NT2/D1 (cell line): ENCODE results near the gene ADAMTSL1.

Experiments
- DNase-seq: peaks from one replicate; pipeline ENCODE4 v3.0.0-alpha.2; 2011; ENCODE audit warnings: low read depth, low spot score
- H3K27me3 ChIP-seq: 2 replicates; pipeline ENCODE4 v1.6.0; 2011; ENCODE audit warnings: mild to moderate bottlenecking; ENCODE audit not compliant: insufficient read length, insufficient read depth
- H3K36me3 ChIP-seq: 2 replicates; pipeline ENCODE4 v1.6.1; 2011; ENCODE audit warnings: mild to moderate bottlenecking, low read length, mixed read lengths; ENCODE audit not compliant: insufficient read depth, insufficient read length
- H3K4me1 ChIP-seq: 2 replicates; pipeline ENCODE4 v1.5.1; 2011; ENCODE audit not compliant: insufficient read depth, insufficient read length
- H3K4me3 ChIP-seq: 2 replicates; pipeline ENCODE4 v1.5.1; 2011; ENCODE audit warnings: low read depth; ENCODE audit not compliant: insufficient read length
- H3K9ac ChIP-seq: 2 replicates; pipeline ENCODE4 v1.6.0; 2011; ENCODE audit warnings: low read depth; ENCODE audit not compliant: insufficient read length
- H3K9me3 ChIP-seq: 2 replicates; pipeline ENCODE4 v1.5.1; 2011; ENCODE audit warnings: mild to moderate bottlenecking, low read length; ENCODE audit not compliant: insufficient read depth
- SUZ12 ChIP-seq: IDR thresholded peaks from 2 replicates; pipeline ENCODE4 v1.6.1; 2011; ENCODE audit not compliant: insufficient read length, insufficient read depth; ENCODE audit errors: extremely low read depth
- YY1 ChIP-seq: IDR thresholded peaks from 2 replicates; pipeline ENCODE4 v1.6.1; 2011; ENCODE audit not compliant: insufficient read length, insufficient read depth
- ZNF274 ChIP-seq: IDR thresholded peaks from 2 replicates; pipeline ENCODE4 v1.6.1; 2011; ENCODE audit warnings: mild to moderate bottlenecking, low read depth, low read length

The ADAMTSL1 gene

GRCh38 chr9:18456624-18457237 is 17.2 kb upstream of the ADAMTSL1 start:
- Histone ChIP-seq H3K9me3 (no peaks in the 10 kb centered on the region), H3K9ac (no peak overlapping the region), H3K27me3 (no peaks in the 10 kb centered on the region), H3K4me1 (no peaks in the 10 kb centered on the region), H3K36me3 (no peaks in the 10 kb centered on the region), H3K4me3 (no peak overlapping the region)
- no peak for DNase-seq
- TF ChIP-seq YY1 (no peak), ZNF274 (no peak), SUZ12 (no peak)

- no peak for DNase-seq
- no peaks in the 10 kb centered on the region for H3K36me3 ChIP-seq
- TF ChIP-seq SUZ12 (no peak), YY1 (no peak)
- no peaks in the 10 kb centered on the region for H3K27me3 ChIP-seq
- H3K9me3 ChIP-seq: no peaks in the 10 kb centered on the region
- H3K4me3 ChIP-seq: no peak overlapping the region
- H3K4me1 ChIP-seq: no peaks in the 10 kb centered on the region
- H3K9ac ChIP-seq: no peak overlapping the region
These were observed 16.4 kb upstream of the ADAMTSL1 start for GRCh38 chr9:18457510-18457909.

GRCh38 chr9:18459962-18460584 is 13.9 kb upstream of the ADAMTSL1 start:
- no peaks in the 10 kb centered on the region for H3K27me3 ChIP-seq
- no peak for TF ChIP-seq YY1
- TF ChIP-seq ZNF274: no peak
- no peak for TF ChIP-seq SUZ12
- no peaks in the 10 kb centered on the region for H3K36me3 ChIP-seq
- no peaks in the 10 kb centered on the region for H3K9me3 ChIP-seq
- DNase-seq: no peak
- no peak overlapping the region for H3K4me3 ChIP-seq
- H3K9ac ChIP-seq: no peak overlapping the region
- H3K4me1 ChIP-seq: no peaks in the 10 kb centered on the region

- Histone ChIP-seq H3K4me1 (no peaks in the 10 kb centered on the region), H3K4me3 (no peak overlapping the region), H3K9me3 (no peaks in the 10 kb centered on the region), H3K36me3 (no peaks in the 10 kb centered on the region), H3K9ac (no peak overlapping the region), H3K27me3 (no peaks in the 10 kb centered on the region)
- no peak for DNase-seq
- no peak for TF ChIP-seq YY1
- TF ChIP-seq ZNF274: no peak
- TF ChIP-seq SUZ12: no peak
These were observed 12.5 kb upstream of the ADAMTSL1 start for GRCh38 chr9:18461496-18461895.

- Histone ChIP-seq H3K9ac (no peak overlapping the region), H3K27me3 (no peaks in the 10 kb centered on the region), H3K36me3 (no peaks in the 10 kb centered on the region), H3K4me3 (no peak overlapping the region), H3K9me3 (peaks cover 2% of the 10 kb centered on the region), H3K4me1 (no peaks in the 10 kb centered on the region)
- DNase-seq: no peak
- TF ChIP-seq SUZ12 (no peak), ZNF274 (no peak), YY1 (no peak)
These were observed 10.0 kb upstream of the ADAMTSL1 start for GRCh38 chr9:18463991-18464390.

GRCh38 chr9:18466101-18466500 is 7.9 kb upstream of the ADAMTSL1 start:
- DNase-seq: no peak
- no peak overlapping the region for H3K9ac ChIP-seq
- no peaks in the 10 kb centered on the region for H3K36me3 ChIP-seq
- H3K4me3 ChIP-seq: no peak overlapping the region
- peaks cover 20% of the 10 kb centered on the region for H3K9me3 ChIP-seq
- H3K27me3 ChIP-seq: no peaks in the 10 kb centered on the region
- TF ChIP-seq SUZ12 (no peak), YY1 (no peak), ZNF274 (no peak)
- H3K4me1 ChIP-seq: no peaks in the 10 kb centered on the region

- Histone ChIP-seq H3K36me3 (no peaks in the 10 kb centered on the region), H3K9me3 (peaks cover 20% of the 10 kb centered on the region), H3K27me3 (no peaks in the 10 kb centered on the region), H3K4me1 (no peaks in the 10 kb centered on the region), H3K4me3 (no peak overlapping the region), H3K9ac (no peak overlapping the region)
- no peak for DNase-seq
- TF ChIP-seq YY1 (no peak), ZNF274 (no peak), SUZ12 (no peak)
These were observed 6.3 kb upstream of the ADAMTSL1 start for GRCh38 chr9:18467696-18468095.

- Histone ChIP-seq H3K4me1 (no peaks in the 10 kb centered on the region), H3K27me3 (no peaks in the 10 kb centered on the region), H3K9ac (no peak overlapping the region), H3K9me3 (peaks cover 20% of the 10 kb centered on the region), H3K36me3 (no peaks in the 10 kb centered on the region), H3K4me3 (no peak overlapping the region)
- no peak for TF ChIP-seq ZNF274
- TF ChIP-seq SUZ12: no peak
- TF ChIP-seq YY1: no peak
- no peak for DNase-seq
These were observed 1.5 kb upstream of the ADAMTSL1 start for GRCh38 chr9:18472435-18472834.
